ENCODE measurements around the gene RBM23.

GRCh38 chr14:22903742-22904087, 15.2 kb downstream of the RBM23 start:
- TF ChIP-seq CTCF (IDR thresholded peaks at IDR 0.05; ENCODE audit: poor library complexity, severe bottlenecking): no peak
- TF ChIP-seq RAD21 (conservative IDR thresholded peaks at IDR 0.05): no peak
